ENCODE measurements around the gene LYPD6B. TPM values are rescaled to one million over a fixed set of nuclear protein-coding genes. Genes with fewer than 3 reads are reported as not detected.

LYPD6B gene
- polyA plus RNA-seq, 3 donors = not detected

GRCh38 chr2:149070681-149071320 lies 32.3 kb downstream of the LYPD6B start:
- no peak for DNase-seq
- H3K27me3 ChIP-seq (ENCODE audit: control insufficient read depth in 2 of 2, insufficient read depth in 2 of 2, low read length in 2 of 2) = no peaks in the 10 kb centered on the region
- no CpG with 5 or more reads among the region's 9 CpGs for WGBS (ENCODE audit: insufficient coverage)
- Mint-ChIP-seq H3K4me3 (no peak overlapping the region), H3K9me3 (peaks cover 0 to 1% (median 0%) of the 10 kb centered on the region in 7 donors), H3K4me1 (peaks cover 25% of the 10 kb centered on the region), H3K36me3 (peaks cover 0 to 4% of the 10 kb centered on the region in 2 donors), H3K27ac (no peak overlapping the region), H3K27me3 (ENCODE audit: low read depth in 3 of 3) (peaks cover under 1 to 4% (median 1%) of the 10 kb centered on the region in 3 donors)
- H3K4me2 ChIP-seq (replicated peaks; ENCODE audit: extremely low read depth, low read length, poor library complexity, severe bottlenecking) = no peak overlapping the region
- H3K9ac ChIP-seq (ENCODE audit: insufficient read depth, low read length, poor library complexity, severe bottlenecking) = no peak overlapping the region
- H3K4me3 ChIP-seq (replicated peaks in 1 of 3; ENCODE audit: low read depth in 2 of 3, low read length in 3 of 3) = no peak overlapping the region
- no peak overlapping the region for H3K27ac ChIP-seq (ENCODE audit: low read depth in 1 of 2, low read length in 2 of 2)
- H3K79me2 ChIP-seq (ENCODE audit: insufficient read depth, low read length) = no peaks in the 10 kb centered on the region
- intact Hi-C loops (cut with micrococcal nuclease) = no loop called here
- peaks cover 0 to 8% of the 10 kb centered on the region in 2 donors for H3K4me1 ChIP-seq (ENCODE audit: control insufficient read depth in 1 of 2, insufficient read depth in 2 of 2, low read length in 2 of 2)
- no peaks in the 10 kb centered on the region for H4K20me1 ChIP-seq (ENCODE audit: insufficient read depth, low read length)
- TF ChIP-seq CTCF (IDR thresholded peaks at IDR 0.05) = no peak
- no peak overlapping the region for H2AFZ ChIP-seq (ENCODE audit: insufficient read depth, low read depth, low read length, poor library complexity, severe bottlenecking)
- H3K36me3 ChIP-seq (replicated peaks in 1 of 2; ENCODE audit: control insufficient read depth in 1 of 2, insufficient read depth in 2 of 2, low read length in 2 of 2) = no peaks in the 10 kb centered on the region
- no peaks in the 10 kb centered on the region for H3K9me3 ChIP-seq (replicated peaks in 1 of 2; ENCODE audit: control insufficient read depth in 1 of 2, insufficient read depth in 1 of 2, low read length in 2 of 2)

- H3K9me3 ChIP-seq (replicated peaks in 1 of 2; ENCODE audit: control insufficient read depth in 1 of 2, insufficient read depth in 1 of 2, low read length in 2 of 2) = no peaks in the 10 kb centered on the region
- no peak for DNase-seq
- Mint-ChIP-seq H3K9me3 (no peaks in the 10 kb centered on the region), H3K27ac (no peak overlapping the region), H3K4me3 (no peak overlapping the region), H3K4me1 (peaks cover 18% of the 10 kb centered on the region), H3K36me3 (peaks cover 0 to 9% of the 10 kb centered on the region in 2 donors), H3K27me3 (ENCODE audit: low read depth in 3 of 3) (peaks cover 2 to 4% (median 3%) of the 10 kb centered on the region in 3 donors)
- H3K36me3 ChIP-seq (replicated peaks in 1 of 2; ENCODE audit: control insufficient read depth in 1 of 2, insufficient read depth in 2 of 2, low read length in 2 of 2) = no peaks in the 10 kb centered on the region
- no CpG with 5 or more reads among the region's 2 CpGs for WGBS (ENCODE audit: insufficient coverage)
- H3K27ac ChIP-seq (ENCODE audit: low read depth in 1 of 2, low read length in 2 of 2) = no peak overlapping the region
- H3K27me3 ChIP-seq (ENCODE audit: control insufficient read depth in 2 of 2, insufficient read depth in 2 of 2, low read length in 2 of 2) = no peaks in the 10 kb centered on the region
- no peaks in the 10 kb centered on the region for H3K79me2 ChIP-seq (ENCODE audit: insufficient read depth, low read length)
- no peak overlapping the region for H3K9ac ChIP-seq (ENCODE audit: insufficient read depth, low read length, poor library complexity, severe bottlenecking)
- no peaks in the 10 kb centered on the region for H3K4me1 ChIP-seq (ENCODE audit: control insufficient read depth in 1 of 2, insufficient read depth in 2 of 2, low read length in 2 of 2)
- intact Hi-C loops (cut with micrococcal nuclease) = no loop called here
- H3K4me2 ChIP-seq (replicated peaks; ENCODE audit: extremely low read depth, low read length, poor library complexity, severe bottlenecking) = no peak overlapping the region
- H2AFZ ChIP-seq (ENCODE audit: insufficient read depth, low read depth, low read length, poor library complexity, severe bottlenecking) = no peak overlapping the region
- no peak overlapping the region for H3K4me3 ChIP-seq (replicated peaks in 1 of 3; ENCODE audit: low read depth in 2 of 3, low read length in 3 of 3)
- no peak for TF ChIP-seq CTCF (IDR thresholded peaks at IDR 0.05)
- no peaks in the 10 kb centered on the region for H4K20me1 ChIP-seq (ENCODE audit: insufficient read depth, low read length)
These were observed 36.6 kb downstream of the LYPD6B start for GRCh38 chr2:149075105-149075504.
